Esophagus squamous epithelium (tissue), 4 donors: ENCODE data around the gene GTF3C1.

ENCODE experiments used
- CTCF ChIP-seq, 6 experiments: fragments of 450-650 bp in 4 of 6; fragments of 200-600 bp in 2 of 6; sonication (generic) in 2 of 6; IDR thresholded peaks; one replicate each; pipeline ENCODE4 v1.5.1; 2016 to 2019; ENCODE audit warnings: antibody characterized with exemption in 6 of 6, mild to moderate bottlenecking in 4 of 6, moderate library complexity in 4 of 6
- POLR2A ChIP-seq, 4 donors: fragments of 450-650 bp; IDR thresholded peaks; one replicate each; pipeline ENCODE4 v1.6.1; 2017; ENCODE audit warnings: antibody characterized with exemption in 4 of 4, mild to moderate bottlenecking in 4 of 4, moderate library complexity in 3 of 4

GRCh38 chr16:27460663-27461482 lies 88.8 kb downstream of the GTF3C1 start:
- TF ChIP-seq CTCF (IDR thresholded peaks at IDR 0.05) (no peak), POLR2A (IDR thresholded peaks at IDR 0.05) (no peak)
